ENCODE results near the gene ZNF174.

Gene ZNF174

DNA sequence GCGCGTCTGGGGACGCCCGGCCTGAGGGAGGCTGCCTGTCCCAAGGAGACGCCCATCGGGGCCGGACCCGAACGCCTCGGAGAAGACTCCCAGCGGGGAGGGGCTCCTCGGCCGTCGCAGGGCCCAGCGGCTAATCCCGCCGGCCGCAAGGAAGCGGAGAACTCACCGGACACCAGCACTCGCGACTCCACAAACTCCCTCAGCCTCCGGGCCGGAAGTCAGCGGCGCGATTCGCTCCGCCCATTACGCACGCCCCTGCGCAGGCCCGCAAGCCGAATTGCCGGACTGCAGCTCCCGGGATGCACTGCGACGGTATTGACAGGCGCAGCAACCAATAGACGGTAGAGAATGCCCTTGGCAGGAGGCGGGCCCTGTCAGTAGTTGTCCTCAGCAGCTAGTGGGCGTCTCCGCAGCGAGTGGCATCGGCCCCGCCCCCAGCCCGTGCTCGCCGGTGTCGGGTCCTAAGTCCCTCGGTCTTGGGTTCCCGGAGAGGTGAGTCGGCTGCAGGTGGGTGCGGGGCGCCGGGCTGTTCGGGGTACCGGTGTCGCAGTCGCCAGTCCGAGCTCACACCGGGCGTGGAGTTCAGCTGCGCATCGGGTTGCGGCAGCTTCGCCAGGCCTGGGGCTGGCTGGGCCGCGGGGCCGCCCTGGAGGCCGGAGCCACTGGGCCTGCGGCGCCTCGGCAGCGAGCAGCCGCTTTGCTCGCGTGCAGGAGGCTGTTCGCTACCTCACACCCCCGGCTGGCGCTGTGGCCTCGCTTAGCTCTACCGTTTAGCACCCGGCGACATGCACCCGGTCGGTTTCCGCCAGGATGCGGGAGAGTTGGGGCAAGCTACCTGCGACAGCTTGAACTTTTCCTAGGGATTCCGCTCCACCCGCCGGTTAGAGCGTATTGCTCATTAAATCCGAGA, at the start of gene ZNF174, which contains the start of gene ZSCAN32:
TSS of gene ZNF174 (plus strand) at position 437 of the 910 bp plus-strand sequence. CDS start 790 bp downstream, outside the sequence.
TSS of gene ZSCAN32 (minus strand) at position 226 of the 910 bp plus-strand sequence. CDS start 3,447 bp downstream, outside the sequence.
- peak; percentile 100 for DNase-seq (ENCODE audit: low spot score)
- TF ChIP-seq, protein P1, sequence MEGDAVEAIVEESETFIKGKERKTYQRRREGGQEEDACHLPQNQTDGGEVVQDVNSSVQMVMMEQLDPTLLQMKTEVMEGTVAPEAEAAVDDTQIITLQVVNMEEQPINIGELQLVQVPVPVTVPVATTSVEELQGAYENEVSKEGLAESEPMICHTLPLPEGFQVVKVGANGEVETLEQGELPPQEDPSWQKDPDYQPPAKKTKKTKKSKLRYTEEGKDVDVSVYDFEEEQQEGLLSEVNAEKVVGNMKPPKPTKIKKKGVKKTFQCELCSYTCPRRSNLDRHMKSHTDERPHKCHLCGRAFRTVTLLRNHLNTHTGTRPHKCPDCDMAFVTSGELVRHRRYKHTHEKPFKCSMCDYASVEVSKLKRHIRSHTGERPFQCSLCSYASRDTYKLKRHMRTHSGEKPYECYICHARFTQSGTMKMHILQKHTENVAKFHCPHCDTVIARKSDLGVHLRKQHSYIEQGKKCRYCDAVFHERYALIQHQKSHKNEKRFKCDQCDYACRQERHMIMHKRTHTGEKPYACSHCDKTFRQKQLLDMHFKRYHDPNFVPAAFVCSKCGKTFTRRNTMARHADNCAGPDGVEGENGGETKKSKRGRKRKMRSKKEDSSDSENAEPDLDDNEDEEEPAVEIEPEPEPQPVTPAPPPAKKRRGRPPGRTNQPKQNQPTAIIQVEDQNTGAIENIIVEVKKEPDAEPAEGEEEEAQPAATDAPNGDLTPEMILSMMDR (IDR thresholded peaks at IDR 0.05; ENCODE audit: extremely low read depth, missing control alignments): no peak

DNA sequence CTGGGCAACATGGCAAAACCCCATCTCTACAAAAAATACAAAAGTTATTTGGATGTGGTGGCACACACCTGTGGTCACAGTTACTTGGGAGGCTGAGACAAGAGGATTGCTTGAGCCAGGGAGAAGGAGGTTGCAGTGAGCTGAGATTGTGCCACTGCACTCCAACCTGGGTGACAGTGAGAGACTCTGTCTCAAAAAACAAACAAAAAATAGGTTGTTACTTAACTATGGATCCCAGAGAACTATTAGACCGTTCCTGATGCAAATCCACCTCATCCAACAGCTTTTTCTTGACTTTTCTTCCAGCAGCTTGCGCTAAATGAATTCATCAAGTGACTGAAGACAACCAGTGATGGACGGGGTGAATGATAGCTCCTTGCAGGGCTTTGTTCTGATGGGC, 45.4 kb upstream of the ZNF174 start, which contains the start of gene OR2C1:
TSS of gene OR2C1 (plus strand) at position 301 of the 400 bp plus-strand sequence. CDS start at position 353, 52 bp downstream.
- no peak for DNase-seq (ENCODE audit: low spot score)
- TF ChIP-seq, protein P1 (IDR thresholded peaks at IDR 0.05; ENCODE audit: extremely low read depth, missing control alignments): no peak

- TF ChIP-seq, protein P1 (IDR thresholded peaks at IDR 0.05; ENCODE audit: extremely low read depth, missing control alignments): no peak
- no peak for DNase-seq (ENCODE audit: low spot score)
Measured at GRCh38 chr16:3356118-3356517, 44.9 kb upstream of the ZNF174 start.

DNA sequence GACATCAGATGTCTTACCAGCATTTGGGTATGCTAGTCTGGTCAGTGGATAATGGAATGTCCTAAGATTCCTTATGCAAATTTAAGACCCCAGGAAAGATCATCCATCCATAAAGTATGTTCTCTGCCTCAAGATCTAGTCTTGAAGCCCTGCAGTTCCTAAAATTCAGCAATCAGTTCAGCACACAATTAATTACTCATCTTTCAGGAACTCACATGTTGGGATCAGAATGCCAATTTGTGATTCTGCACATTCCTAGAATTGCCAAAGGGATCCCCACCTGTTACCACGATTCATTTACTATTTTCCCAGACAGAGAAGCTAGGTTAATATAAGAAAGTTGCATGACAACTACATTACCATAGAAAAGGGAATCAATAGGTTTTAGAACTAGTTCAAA, 42.1 kb upstream of the ZNF174 start:
- no peak for DNase-seq (ENCODE audit: low spot score)

DNA sequence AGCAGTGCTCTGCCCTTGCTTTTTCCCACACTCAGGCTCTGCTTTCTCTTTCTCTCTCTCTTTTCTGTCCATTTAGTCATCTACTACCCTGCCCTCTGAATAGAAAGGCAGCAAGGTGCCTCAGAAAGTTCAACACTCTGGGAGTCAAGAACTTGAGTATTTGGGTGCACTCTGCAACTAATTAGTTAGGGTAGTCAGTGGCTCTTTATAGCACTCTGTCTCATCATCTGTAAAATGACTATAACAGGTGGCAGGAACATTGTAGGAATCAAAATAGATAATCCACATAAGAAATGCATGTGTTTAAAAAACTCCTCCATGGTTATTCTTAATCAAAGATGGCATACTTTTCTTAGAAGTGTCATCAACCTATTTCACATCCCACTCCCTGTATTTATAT, 38.1 kb upstream of the ZNF174 start:
- no peak for DNase-seq (ENCODE audit: low spot score)
- TF ChIP-seq, protein P1 (IDR thresholded peaks at IDR 0.05; ENCODE audit: extremely low read depth, missing control alignments): no peak

More for the DNA sequence above, 42.1 kb upstream of the ZNF174 start:
- TF ChIP-seq, protein P1 (IDR thresholded peaks at IDR 0.05; ENCODE audit: extremely low read depth, missing control alignments): no peak

DNA sequence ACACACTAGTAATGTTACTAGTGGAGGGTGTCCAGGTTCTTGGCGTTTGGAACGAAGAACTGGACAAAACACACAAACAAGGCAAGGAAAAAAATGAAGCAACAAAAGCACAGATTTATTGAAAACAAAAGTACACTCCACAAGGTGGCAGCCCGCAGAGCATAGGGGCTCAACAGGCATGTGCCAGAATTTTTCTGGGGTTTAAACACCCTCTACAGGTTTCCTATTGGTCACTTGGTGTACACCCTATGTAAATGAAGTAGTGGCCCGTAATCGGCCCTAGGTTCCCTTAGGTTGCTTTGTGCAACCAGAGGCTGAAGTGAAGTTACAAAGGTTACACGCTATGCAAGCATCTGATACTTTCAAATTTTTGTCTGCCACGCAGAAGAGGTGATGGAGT, 37.2 kb upstream of the ZNF174 start:
- TF ChIP-seq, protein P1 (IDR thresholded peaks at IDR 0.05; ENCODE audit: extremely low read depth, missing control alignments): no peak
- DNase-seq (ENCODE audit: low spot score): no peak

GRCh38 chr16:3364774-3365427, 36.1 kb upstream of the ZNF174 start:
- peak; percentile 82 for DNase-seq (ENCODE audit: low spot score)
- TF ChIP-seq, protein P1 (IDR thresholded peaks at IDR 0.05; ENCODE audit: extremely low read depth, missing control alignments): no peak
